HCT116 (cell line): ENCODE data around the gene OCA2. TPM values are rescaled to one million over a fixed set of nuclear protein-coding genes. Genes with fewer than 3 reads are reported as not detected.

Experiments
- ATAC-seq: fragments of 200-7000 bp; cut with Tn5 transposase; 2 replicates; pipeline ENCODE4 v1.9.1; 2020; ENCODE audit warnings: mild to moderate bottlenecking, moderate library complexity
- BruUV-seq: library from RNA; stranded (reverse); fragments of 400-500 nt; replicated peaks from 2 replicates; lab custom pipeline; 2021; lab: Mats Ljungman, UMichigan
- CTCF ChIA-PET: fragments of 300-600 bp; sonication (Branson Sonifier 250); formaldehyde crosslinking; loops from one replicate; lab custom pipeline; 2021; ENCODE audit warnings: antibody characterized with exemption; lab: Charles Lee
- POLR2A ChIA-PET: fragments of 300-600, 350-600 bp; sonication (Branson Sonifier 250); formaldehyde crosslinking; loops from one replicate; lab custom pipeline; 2021; ENCODE audit warnings: antibody characterized with exemption; lab: Charles Lee
- RAD21 ChIA-PET, 2 experiments: fragments of 300-600 bp; sonication (Branson Sonifier 250); formaldehyde crosslinking; loops; one replicate each; lab custom pipeline; 2023; ENCODE audit warnings: low total read pairs in 2 of 2; ENCODE audit not compliant: uncharacterized antibody in 2 of 2, unreplicated experiment in 2 of 2, low non-redundant PET in 1 of 2; lab: Charles Lee
- DNase-seq: peaks from one replicate; pipeline ENCODE4 v3.0.0-alpha.2; 2010; ENCODE audit warnings: low read depth, low spot score
- H2AFZ ChIP-seq: fragments of 200-600 bp; shearing (Covaris generic), sonication (generic); 2 replicates; pipeline ENCODE4 v1.6.1; 2017; ENCODE audit warnings: low read depth, mixed run types, mixed read lengths, antibody characterized with exemption, low read length; ENCODE audit not compliant: poor library complexity, severe bottlenecking
- H3K27ac ChIP-seq: 2 replicates; pipeline ENCODE4 v1.5.1; 2012; ENCODE audit warnings: low read depth, low read length
- H3K27me3 ChIP-seq: fragments of 200-600 bp; sonication (generic); 2 replicates; pipeline ENCODE4 v1.6.1; 2016; ENCODE audit warnings: mixed run types, low read length, mixed read lengths; ENCODE audit not compliant: insufficient read depth
- H3K36me3 ChIP-seq, 2 experiments: fragments of 200-500 bp in 1 of 2; fragments of 200-600 bp in 1 of 2; sonication (Bioruptor generic) in 1 of 2; sonication (generic) in 1 of 2; 2 replicates each; pipeline versions ENCODE4 v1.5.1 to v1.6.1; 2014 to 2016; ENCODE audit warnings: low read length in 2 of 2, inconsistent platforms in 1 of 2, mixed read lengths in 1 of 2, mixed run types in 1 of 2; ENCODE audit not compliant: insufficient read depth in 2 of 2, control insufficient read depth in 1 of 2
- H3K4me1 ChIP-seq, 2 experiments: fragments of 200-600 bp in 1 of 2; sonication (generic) in 1 of 2; 2 replicates each; pipeline versions ENCODE4 v1.5.1 to v1.6.1; 2012 to 2017; ENCODE audit warnings: low read length in 2 of 2, inconsistent platforms in 1 of 2, mild to moderate bottlenecking in 1 of 2, mixed read lengths in 1 of 2, mixed run types in 1 of 2, moderate library complexity in 1 of 2; ENCODE audit not compliant: insufficient read depth in 2 of 2, control insufficient read depth in 1 of 2
- H3K4me2 ChIP-seq: fragments of 200-600 bp; sonication (generic); 2 replicates; pipeline ENCODE4 v1.6.1; 2017; ENCODE audit warnings: mixed run types, low read length, mixed read lengths
- H3K4me3 ChIP-seq, 2 experiments: fragments of 200-600 bp in 1 of 2; sonication (generic) in 1 of 2; replicated peaks in 1 of 2; 2 replicates each; pipeline ENCODE4 v1.5.1; 2011 to 2016; ENCODE audit warnings: low read length in 2 of 2, control low read depth in 1 of 2, low read depth in 1 of 2, mild to moderate bottlenecking in 1 of 2, mixed read lengths in 1 of 2, mixed run types in 1 of 2
- H3K79me2 ChIP-seq: fragments of 200-600 bp; sonication (generic); 2 replicates; pipeline ENCODE4 v1.6.1; 2017; ENCODE audit warnings: mild to moderate bottlenecking, mixed run types, low read length, moderate library complexity, mixed read lengths; ENCODE audit not compliant: insufficient read depth
- H3K9ac ChIP-seq: fragments of 200-600 bp; sonication (generic); 2 replicates; pipeline ENCODE4 v1.6.1; 2016; ENCODE audit warnings: low read length, mixed read lengths
- H3K9me2 ChIP-seq: fragments of 200-600 bp; sonication (generic), shearing (Covaris generic); 2 replicates; pipeline ENCODE4 v1.6.1; 2017; ENCODE audit warnings: mixed run types, mild to moderate bottlenecking, moderate library complexity; ENCODE audit not compliant: insufficient read depth
- H3K9me3 ChIP-seq, 2 experiments: fragments of 200-500 bp in 1 of 2; fragments of 200-600 bp in 1 of 2; sonication (Bioruptor generic) in 1 of 2; sonication (generic) in 1 of 2; 2 replicates each; pipeline ENCODE4 v1.6.1; 2014 to 2017; ENCODE audit warnings: low read length in 2 of 2, mixed read lengths in 2 of 2, inconsistent platforms in 1 of 2, low read depth in 1 of 2, mild to moderate bottlenecking in 1 of 2, mixed run types in 1 of 2, moderate library complexity in 1 of 2; ENCODE audit not compliant: control insufficient read depth in 1 of 2, insufficient read depth in 1 of 2
- H4K20me1 ChIP-seq: fragments of 200-600 bp; sonication (generic), shearing (Covaris generic); 2 replicates; pipeline ENCODE4 v1.6.1; 2017; ENCODE audit warnings: mixed run types, mild to moderate bottlenecking, moderate library complexity; ENCODE audit not compliant: insufficient read depth
- ATF3 ChIP-seq: IDR thresholded peaks from 2 replicates; pipeline ENCODE4 v1.6.1; 2012
- CBX3 ChIP-seq: IDR thresholded peaks from 2 replicates; pipeline ENCODE4 v1.6.1; 2012; ENCODE audit warnings: low read depth
- CEBPB ChIP-seq: IDR thresholded peaks from 2 replicates; pipeline ENCODE4 v1.6.1; 2012; ENCODE audit warnings: low read depth
- EGR1 ChIP-seq: IDR thresholded peaks from 2 replicates; pipeline ENCODE4 v1.6.1; 2012; ENCODE audit warnings: low read depth
- EZH2 ChIP-seq: fragments of 200-600 bp; sonication (generic); IDR thresholded peaks from 2 replicates; pipeline ENCODE4 v1.6.1; 2017; ENCODE audit warnings: antibody characterized with exemption, mixed run types
- EZH2phosphoT487 ChIP-seq: fragments of 200-600 bp; IDR thresholded peaks from 2 replicates; pipeline ENCODE4 v1.6.1; 2018; ENCODE audit warnings: antibody characterized with exemption, borderline replicate concordance
- FOSL1 ChIP-seq: IDR thresholded peaks from 2 replicates; pipeline ENCODE4 v1.6.1; 2012; ENCODE audit warnings: low read depth
- JUND ChIP-seq: IDR thresholded peaks from 2 replicates; pipeline ENCODE4 v1.6.1; 2012
- MAX ChIP-seq: IDR thresholded peaks from 2 replicates; pipeline ENCODE4 v1.6.1; 2012
- RAD21 ChIP-seq: IDR thresholded peaks from 2 replicates; pipeline ENCODE4 v1.6.1; 2012; ENCODE audit warnings: low read depth, mild to moderate bottlenecking
- REST ChIP-seq: IDR thresholded peaks from 2 replicates; pipeline ENCODE4 v1.6.1; 2012; ENCODE audit warnings: low read depth
- SIN3A ChIP-seq: IDR thresholded peaks from 2 replicates; pipeline ENCODE4 v1.6.1; 2012; ENCODE audit warnings: low read depth
- SRF ChIP-seq: IDR thresholded peaks from 2 replicates; pipeline ENCODE4 v1.6.1; 2012; ENCODE audit warnings: low read depth
- TCF7L2 ChIP-seq: IDR thresholded peaks from 2 replicates; pipeline ENCODE4 v1.7.0; 2011; ENCODE audit warnings: borderline replicate concordance, inconsistent platforms; ENCODE audit not compliant: insufficient read depth, insufficient read length; ENCODE audit errors: extremely low read depth
- YY1 ChIP-seq: IDR thresholded peaks from 2 replicates; pipeline ENCODE4 v1.6.1; 2011; ENCODE audit warnings: low read length, low read depth, moderate library complexity, mild to moderate bottlenecking; ENCODE audit not compliant: insufficient replicate concordance; ENCODE audit errors: extremely low read depth
- ZBTB33 ChIP-seq: IDR thresholded peaks from 2 replicates; pipeline ENCODE4 v1.6.1; 2011; ENCODE audit warnings: mild to moderate bottlenecking, low read length, moderate library complexity; ENCODE audit not compliant: insufficient replicate concordance; ENCODE audit errors: extremely low read depth
- ZFX ChIP-seq: fragments of 450-650 bp; IDR thresholded peaks from 2 replicates; pipeline ENCODE4 v1.6.1; 2017
- ZNF274 ChIP-seq: fragments of 200-500 bp; sonication (Bioruptor generic); IDR thresholded peaks from 2 replicates; pipeline ENCODE4 v1.6.1; 2014; ENCODE audit warnings: mild to moderate bottlenecking, low read depth, low read length, inconsistent platforms
- intact Hi-C: fragments of 100-400 bp; cut with micrococcal nuclease; formaldehyde crosslinking; loops from 2 replicates; pipeline ENCODE4 v1.10.0; 2022
- total RNA-seq: library from RNA; stranded (reverse); gene quantifications from one replicate; pipeline ENCODE4 v1.2.1, GENCODE V29; 2021; ENCODE audit not compliant: unreplicated experiment

The OCA2 gene
- total RNA-seq, 1 experiment from 2014 or later: not detected

- TF ChIP-seq FOSL1 (no peak), EZH2phosphoT487 (no peak), EGR1 (no peak), MAX (no peak), YY1 (no peak)
These were observed 4.7 kb upstream of the OCA2 start (continued) for GRCh38 chr15:28103831-28104230.

GRCh38 chr15:28101983-28102441, 2.9 kb upstream of the OCA2 start:
- DNase-seq: no peak
- Histone ChIP-seq H3K9me2 (no peaks in the 10 kb centered on the region), H3K36me3 (no peaks in the 10 kb centered on the region)
- BruUV-seq: no TSS peak
- no peak for ATAC-seq
- TF ChIP-seq ATF3: no peak
- TF ChIP-seq EZH2phosphoT487: no peak
- TF ChIP-seq SIN3A: no peak
- TF ChIP-seq JUND: no peak
- no peak for TF ChIP-seq EZH2
- TF ChIP-seq ZNF274: no peak
- TF ChIP-seq TCF7L2: no peak
- no peak for TF ChIP-seq SRF
- no peak for TF ChIP-seq ZFX
- no peak for TF ChIP-seq ZBTB33
- no peak for TF ChIP-seq CBX3
- no peak for TF ChIP-seq CEBPB
- no peak for TF ChIP-seq REST
- TF ChIP-seq RAD21: no peak
- TF ChIP-seq FOSL1: no peak
- TF ChIP-seq, all 23 proteins: peak for 0
- H3K9me3 ChIP-seq: no peaks in the 10 kb centered on the region
- RAD21 ChIA-PET: no interaction called here
- H3K4me2 ChIP-seq: no peak overlapping the region
- H3K27me3 ChIP-seq: no peaks in the 10 kb centered on the region
- no peaks in the 10 kb centered on the region for H4K20me1 ChIP-seq
- H3K4me1 ChIP-seq: no peaks in the 10 kb centered on the region
- H3K9ac ChIP-seq: no peak overlapping the region
- H3K27ac ChIP-seq: no peak overlapping the region
- H3K79me2 ChIP-seq: no peaks in the 10 kb centered on the region
- no peak overlapping the region for H2AFZ ChIP-seq
- CTCF ChIA-PET: no interaction called here
- no peak overlapping the region for H3K4me3 ChIP-seq
- intact Hi-C loops: no loop called here
- POLR2A ChIA-PET: no interaction called here
